Suprapubic skin (tissue), 4 donors: ENCODE results near the gene FGF11. TPM values are rescaled to one million over a fixed set of nuclear protein-coding genes. Genes with fewer than 3 reads are reported as not detected.

Experiments used
- DNase-seq, 2 donors: peaks; one replicate each; pipeline ENCODE4 v3.0.0-alpha.2; 2019; ENCODE audit warnings: low spot score in 2 of 2
- H3K27ac ChIP-seq: fragments of 200-600 bp; sonication (generic); one replicate; pipeline ENCODE4 v1.5.1; 2019
- H3K27me3 ChIP-seq: fragments of 200-600 bp; sonication (generic); one replicate; pipeline ENCODE4 v1.5.1; 2019
- H3K36me3 ChIP-seq: fragments of 200-600 bp; sonication (generic); one replicate; pipeline ENCODE4 v1.5.1; 2019
- H3K4me1 ChIP-seq: fragments of 200-600 bp; sonication (generic); one replicate; pipeline ENCODE4 v1.5.1; 2019
- H3K4me3 ChIP-seq: fragments of 200-600 bp; sonication (generic); one replicate; pipeline ENCODE4 v1.5.1; 2019; ENCODE audit warnings: mild to moderate bottlenecking
- H3K9me3 ChIP-seq: fragments of 200-600 bp; sonication (generic); one replicate; pipeline ENCODE4 v1.5.1; 2019
- EP300 ChIP-seq: sonication (generic); formaldehyde crosslinking; IDR thresholded peaks from one replicate; pipeline ENCODE4 v1.6.1; 2017; ENCODE audit warnings: antibody characterized with exemption
- POLR2A ChIP-seq, 2 donors: fragments of 450-650 bp; IDR thresholded peaks; one replicate each; pipeline ENCODE4 v1.6.1; 2017; ENCODE audit warnings: antibody characterized with exemption in 2 of 2, mild to moderate bottlenecking in 2 of 2, moderate library complexity in 2 of 2
- POLR2AphosphoS5 ChIP-seq, 3 donors: sonication (generic); formaldehyde crosslinking; IDR thresholded peaks; one replicate each; pipeline ENCODE4 v1.6.1; 2017; ENCODE audit warnings: antibody characterized with exemption in 3 of 3
- WGBS: methylation state at CpG from one replicate; pipeline ENCODE4 v1.1.5; 2018; 5-methylcytosine and 5-hydroxymethylcytosine counted together
- total RNA-seq, 4 donors: library from RNA; depleted of rRNA; stranded (reverse); fragments of >200 nt; gene quantifications; one replicate each; pipeline ENCODE4 v1.1.0, GENCODE V29; 2016
- TF ChIP-seq, protein P1 (sequence below), 2 donors: fragments of 200-600 bp in 1 of 2; fragments of 450-650 bp in 1 of 2; sonication (generic) in 1 of 2; IDR thresholded peaks; one replicate each; pipeline ENCODE4 v1.5.1; 2016 to 2019; ENCODE audit warnings: antibody characterized with exemption in 2 of 2, mild to moderate bottlenecking in 1 of 2, moderate library complexity in 1 of 2

The FGF11 gene
- total RNA-seq, 4 donors from 2014 or later = 10.3 to 28.5 (median 12.5) TPM

DNA sequence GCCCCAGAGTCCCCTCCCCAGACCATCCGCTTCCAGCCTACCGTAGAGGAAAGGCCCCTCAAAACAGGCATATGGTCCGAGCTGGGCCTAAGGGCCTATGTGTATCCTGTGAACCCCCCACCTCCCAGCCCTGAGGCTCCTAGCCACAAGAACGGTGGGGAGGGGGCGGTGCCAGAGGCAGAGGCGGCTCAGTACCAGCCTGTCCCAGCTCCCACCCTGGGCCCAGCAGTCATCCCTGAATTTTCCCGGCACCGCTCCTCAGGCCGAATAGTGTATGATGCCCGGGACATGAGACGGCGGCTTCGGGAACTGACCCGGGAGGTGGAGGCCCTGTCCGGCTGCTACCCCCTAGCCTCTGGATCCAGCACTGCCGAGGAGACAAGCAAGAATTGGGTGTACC lies 18.1 kb upstream of the FGF11 start:
- TF ChIP-seq EP300 = no peak
- TF ChIP-seq POLR2AphosphoS5 (IDR thresholded peaks at IDR 0.05) = no peak
- TF ChIP-seq, protein P1, sequence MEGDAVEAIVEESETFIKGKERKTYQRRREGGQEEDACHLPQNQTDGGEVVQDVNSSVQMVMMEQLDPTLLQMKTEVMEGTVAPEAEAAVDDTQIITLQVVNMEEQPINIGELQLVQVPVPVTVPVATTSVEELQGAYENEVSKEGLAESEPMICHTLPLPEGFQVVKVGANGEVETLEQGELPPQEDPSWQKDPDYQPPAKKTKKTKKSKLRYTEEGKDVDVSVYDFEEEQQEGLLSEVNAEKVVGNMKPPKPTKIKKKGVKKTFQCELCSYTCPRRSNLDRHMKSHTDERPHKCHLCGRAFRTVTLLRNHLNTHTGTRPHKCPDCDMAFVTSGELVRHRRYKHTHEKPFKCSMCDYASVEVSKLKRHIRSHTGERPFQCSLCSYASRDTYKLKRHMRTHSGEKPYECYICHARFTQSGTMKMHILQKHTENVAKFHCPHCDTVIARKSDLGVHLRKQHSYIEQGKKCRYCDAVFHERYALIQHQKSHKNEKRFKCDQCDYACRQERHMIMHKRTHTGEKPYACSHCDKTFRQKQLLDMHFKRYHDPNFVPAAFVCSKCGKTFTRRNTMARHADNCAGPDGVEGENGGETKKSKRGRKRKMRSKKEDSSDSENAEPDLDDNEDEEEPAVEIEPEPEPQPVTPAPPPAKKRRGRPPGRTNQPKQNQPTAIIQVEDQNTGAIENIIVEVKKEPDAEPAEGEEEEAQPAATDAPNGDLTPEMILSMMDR (IDR thresholded peaks at IDR 0.05) = no peak
- TF ChIP-seq POLR2A (IDR thresholded peaks at IDR 0.05) = no peak
- Histone ChIP-seq H3K36me3 (peaks cover 15% of the 10 kb centered on the region), H3K9me3 (no peaks in the 10 kb centered on the region), H3K4me3 (no peak overlapping the region), H3K27ac (no peak overlapping the region), H3K27me3 (no peaks in the 10 kb centered on the region), H3K4me1 (no peaks in the 10 kb centered on the region)
- DNase-seq = peak in 1 of 2 donors; percentile 55
- 91% methylated on average over 13 of the region's 16 CpGs for WGBS

DNA sequence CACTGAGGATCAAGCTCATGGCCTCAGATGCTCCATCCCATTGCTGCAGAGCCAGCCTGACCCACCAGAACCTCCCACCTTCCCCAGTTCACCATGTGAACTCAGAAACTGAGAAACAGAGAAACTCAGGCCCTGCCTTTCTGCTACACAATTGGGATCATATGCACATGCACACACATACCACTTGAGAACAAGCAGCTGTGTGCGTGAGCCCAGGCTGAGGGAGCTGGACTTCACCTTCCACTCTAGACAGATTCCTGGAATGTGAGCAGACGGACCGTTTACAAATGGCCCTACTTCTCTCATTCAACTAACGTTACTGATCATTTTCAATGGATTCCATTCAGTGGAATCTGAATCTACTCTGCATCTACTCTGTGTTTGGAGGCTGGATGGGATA lies 15.6 kb upstream of the FGF11 start:
- no peak overlapping the region for H3K4me3 ChIP-seq
- H3K27ac ChIP-seq = no peak overlapping the region
- TF ChIP-seq POLR2AphosphoS5 (IDR thresholded peaks at IDR 0.05) = no peak
- no peak for TF ChIP-seq POLR2A (IDR thresholded peaks at IDR 0.05)
- TF ChIP-seq, protein P1 (IDR thresholded peaks at IDR 0.05) = no peak
- TF ChIP-seq EP300 = no peak
- H3K27me3 ChIP-seq = no peaks in the 10 kb centered on the region
- 87% methylated on average over 4 of the region's 4 CpGs for WGBS
- H3K9me3 ChIP-seq = no peaks in the 10 kb centered on the region
- no peak for DNase-seq
- no peaks in the 10 kb centered on the region for H3K4me1 ChIP-seq
- no peaks in the 10 kb centered on the region for H3K36me3 ChIP-seq

DNA sequence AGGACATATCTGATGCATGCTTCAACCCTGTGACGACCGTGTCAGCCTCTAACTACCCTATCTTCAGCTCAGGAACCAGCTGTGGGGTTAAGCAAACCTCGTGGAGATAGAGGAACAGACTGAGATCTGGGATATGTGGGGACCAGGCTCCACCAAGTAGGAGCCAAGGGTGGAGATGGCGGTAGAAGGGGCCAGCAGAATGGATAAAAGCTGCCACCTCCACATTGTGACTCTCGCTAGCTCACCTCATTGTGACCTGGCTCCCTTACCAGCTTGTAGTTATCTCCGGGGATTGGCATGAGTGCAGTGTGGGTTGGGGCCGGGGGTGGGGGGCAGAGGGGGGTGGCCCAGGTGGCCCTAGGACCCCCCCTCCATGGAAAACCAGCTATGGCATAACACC lies 14.0 kb upstream of the FGF11 start, which contains the start of gene SPEM2:
SPEM2 (plus strand) TSS at position 301 of the 400 bp plus-strand sequence; CDS start at position 374, 73 bp downstream.
- DNase-seq = no peak
- no peak within 1 kb of the TSS for H3K4me3 ChIP-seq
- H3K36me3 ChIP-seq = no peaks in the 10 kb centered on the region
- no peak within 1 kb of the TSS for H3K27ac ChIP-seq
- H3K27me3 ChIP-seq = no peaks in the 10 kb centered on the region
- no peaks in the 10 kb centered on the region for H3K9me3 ChIP-seq
- no peak for TF ChIP-seq EP300
- TF ChIP-seq, protein P1 (IDR thresholded peaks at IDR 0.05) = no peak
- no peak for TF ChIP-seq POLR2AphosphoS5 (IDR thresholded peaks at IDR 0.05)
- TF ChIP-seq POLR2A (IDR thresholded peaks at IDR 0.05) = no peak
- H3K4me1 ChIP-seq = no peaks in the 10 kb centered on the region
- 92% methylated on average over 6 of the region's 7 CpGs for WGBS

DNA sequence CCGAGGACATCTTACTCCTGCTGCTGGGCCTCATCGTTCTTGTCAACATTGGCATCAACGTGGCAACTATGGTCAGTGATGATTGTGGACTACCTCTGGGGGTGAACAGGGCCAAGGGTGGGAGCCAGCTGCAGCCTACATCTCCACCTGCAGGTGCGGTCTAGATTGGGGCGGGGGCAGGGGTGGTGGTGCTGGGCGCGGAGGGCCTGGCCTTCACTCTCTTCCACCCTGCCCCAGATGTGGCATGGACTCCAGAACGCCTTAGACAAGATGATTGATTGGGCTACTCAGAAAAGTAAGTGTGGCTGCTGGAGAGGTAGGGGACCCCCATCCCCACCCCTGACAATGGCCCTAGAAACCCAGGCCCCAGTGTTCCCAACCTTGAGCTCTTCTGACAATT lies 13.6 kb upstream of the FGF11 start:
- TF ChIP-seq, protein P1 (IDR thresholded peaks at IDR 0.05) = no peak
- TF ChIP-seq POLR2A (IDR thresholded peaks at IDR 0.05) = no peak
- TF ChIP-seq POLR2AphosphoS5 (IDR thresholded peaks at IDR 0.05) = no peak
- no peak for TF ChIP-seq EP300
- H3K4me1 ChIP-seq = no peaks in the 10 kb centered on the region
- H3K27me3 ChIP-seq = no peaks in the 10 kb centered on the region
- H3K36me3 ChIP-seq = no peaks in the 10 kb centered on the region
- WGBS = 89% methylated on average over 5 of the region's 8 CpGs
- no peaks in the 10 kb centered on the region for H3K9me3 ChIP-seq
- H3K27ac ChIP-seq = no peak overlapping the region
- no peak for DNase-seq
- H3K4me3 ChIP-seq = no peak overlapping the region

DNA sequence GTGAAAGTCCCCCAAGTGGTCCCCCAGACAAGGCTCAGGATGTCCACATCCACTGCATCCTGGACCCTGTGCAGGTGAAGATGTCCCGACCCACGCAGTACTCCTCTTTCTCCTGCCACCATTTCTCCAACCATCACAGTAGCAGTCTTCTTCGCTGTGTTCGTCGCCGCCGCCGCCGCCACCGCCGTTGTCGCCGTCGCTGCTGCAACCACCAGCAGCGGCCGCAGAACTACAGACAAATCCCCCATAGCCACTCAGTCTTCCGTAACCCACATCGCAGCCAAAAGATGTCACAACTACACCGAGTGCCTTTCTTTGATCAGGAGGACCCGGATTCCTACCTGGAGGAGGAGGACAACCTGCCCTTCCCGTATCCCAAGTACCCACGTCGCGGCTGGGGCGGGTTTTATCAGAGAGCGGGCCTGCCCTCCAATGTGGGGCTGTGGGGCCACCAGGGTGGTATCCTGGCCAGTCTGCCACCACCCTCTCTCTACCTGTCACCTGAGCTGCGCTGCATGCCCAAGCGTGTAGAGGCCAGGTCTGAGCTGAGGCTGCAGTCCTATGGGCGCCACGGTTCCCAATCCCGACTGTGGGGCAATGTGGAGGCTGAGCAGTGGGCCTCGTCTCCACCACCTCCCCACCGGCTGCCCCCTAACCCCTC lies 13.0 kb upstream of the FGF11 start:
- Histone ChIP-seq H3K9me3 (no peaks in the 10 kb centered on the region), H3K4me1 (no peaks in the 10 kb centered on the region)
- WGBS = 94% methylated on average over 26 of the region's 33 CpGs

More for the DNA sequence above, 13.0 kb upstream of the FGF11 start:
- Histone ChIP-seq H3K27me3 (no peaks in the 10 kb centered on the region), H3K36me3 (no peaks in the 10 kb centered on the region), H3K4me3 (no peak overlapping the region), H3K27ac (no peak overlapping the region)
- DNase-seq = no peak
- no peak for TF ChIP-seq POLR2A (IDR thresholded peaks at IDR 0.05)
- no peak for TF ChIP-seq EP300
- TF ChIP-seq, protein P1 (IDR thresholded peaks at IDR 0.05) = no peak
- TF ChIP-seq POLR2AphosphoS5 (IDR thresholded peaks at IDR 0.05) = no peak
